Karpas-422 (cell line): ENCODE results near the gene PLEKHG4B. TPM values are rescaled to one million over a fixed set of nuclear protein-coding genes. Genes with fewer than 3 reads are reported as not detected.
A peak's percentile ranks its signal among the peaks of the same experiment; 100 is the strongest.
"Not testable (repeated sequence)": the region's sequence is repeated elsewhere in the genome, so short reads cannot be mapped to it uniquely, and the experiment has no call there.

Experiments used
- DNase-seq: peaks from one replicate; pipeline ENCODE4 v3.0.0-alpha.2; 2015
- H2AFZ ChIP-seq: fragments of 200-600 bp; sonication (generic); 2 replicates; pipeline ENCODE4 v1.6.1; 2014; ENCODE audit warnings: antibody characterized with exemption, low read length, mixed read lengths
- H3K27ac ChIP-seq: fragments of 200-600 bp; sonication (generic); 2 replicates; pipeline ENCODE4 v1.5.1; 2014; ENCODE audit warnings: mild to moderate bottlenecking, low read length, moderate library complexity
- H3K27me3 ChIP-seq: fragments of 200-600 bp; sonication (generic); 2 replicates; pipeline ENCODE4 v1.6.1; 2014; ENCODE audit warnings: low read length, mixed read lengths
- H3K36me3 ChIP-seq: fragments of 200-600 bp; sonication (generic); 2 replicates; pipeline ENCODE4 v1.6.1; 2014; ENCODE audit warnings: low read length, mixed read lengths; ENCODE audit not compliant: insufficient read depth
- H3K4me1 ChIP-seq: fragments of 200-600 bp; sonication (generic); 2 replicates; pipeline ENCODE4 v1.6.1; 2014; ENCODE audit warnings: mild to moderate bottlenecking, low read length, mixed read lengths
- H3K4me2 ChIP-seq: fragments of 200-600 bp; sonication (generic); 2 replicates; pipeline ENCODE4 v1.6.1; 2014; ENCODE audit warnings: low read length, low read depth, mild to moderate bottlenecking; ENCODE audit not compliant: poor library complexity, severe bottlenecking
- H3K4me3 ChIP-seq: fragments of 200-600 bp; sonication (generic); 2 replicates; pipeline ENCODE4 v1.5.1; 2014; ENCODE audit warnings: mild to moderate bottlenecking, antibody characterized with exemption, low read length, mixed read lengths
- H3K79me2 ChIP-seq: fragments of 200-600 bp; sonication (generic); 2 replicates; pipeline ENCODE4 v1.6.1; 2014; ENCODE audit warnings: mild to moderate bottlenecking, low read length, mixed read lengths
- H3K9ac ChIP-seq: fragments of 200-600 bp; sonication (generic); 2 replicates; pipeline ENCODE4 v1.6.0; 2014; ENCODE audit warnings: low read length
- H3K9me2 ChIP-seq: fragments of 200-600 bp; sonication (generic), shearing (Covaris generic); replicated peaks from 2 replicates; pipeline ENCODE4 v1.6.0; 2014; ENCODE audit warnings: mild to moderate bottlenecking, low read length, moderate library complexity; ENCODE audit not compliant: insufficient read depth
- H3K9me3 ChIP-seq: fragments of 300-700, 200-600 bp; sonication (generic); 2 replicates; pipeline ENCODE4 v1.6.1; 2014; ENCODE audit warnings: low read length, mixed read lengths
- H4K20me1 ChIP-seq: fragments of 200-600 bp; sonication (generic); 2 replicates; pipeline ENCODE4 v1.6.1; 2014; ENCODE audit warnings: mild to moderate bottlenecking, antibody characterized with exemption, low read length, low read depth; ENCODE audit not compliant: insufficient read depth
- total RNA-seq: library from RNA; depleted of rRNA; stranded (reverse); fragments of >200 nt; shearing (Covaris generic); gene quantifications from 2 replicates; pipeline ENCODE4 v1.2.3, GENCODE V29; 2014; ENCODE audit warnings: low replicate concordance

The PLEKHG4B gene
- total RNA-seq, 1 experiment from 2014 or later, result not detected

DNA sequence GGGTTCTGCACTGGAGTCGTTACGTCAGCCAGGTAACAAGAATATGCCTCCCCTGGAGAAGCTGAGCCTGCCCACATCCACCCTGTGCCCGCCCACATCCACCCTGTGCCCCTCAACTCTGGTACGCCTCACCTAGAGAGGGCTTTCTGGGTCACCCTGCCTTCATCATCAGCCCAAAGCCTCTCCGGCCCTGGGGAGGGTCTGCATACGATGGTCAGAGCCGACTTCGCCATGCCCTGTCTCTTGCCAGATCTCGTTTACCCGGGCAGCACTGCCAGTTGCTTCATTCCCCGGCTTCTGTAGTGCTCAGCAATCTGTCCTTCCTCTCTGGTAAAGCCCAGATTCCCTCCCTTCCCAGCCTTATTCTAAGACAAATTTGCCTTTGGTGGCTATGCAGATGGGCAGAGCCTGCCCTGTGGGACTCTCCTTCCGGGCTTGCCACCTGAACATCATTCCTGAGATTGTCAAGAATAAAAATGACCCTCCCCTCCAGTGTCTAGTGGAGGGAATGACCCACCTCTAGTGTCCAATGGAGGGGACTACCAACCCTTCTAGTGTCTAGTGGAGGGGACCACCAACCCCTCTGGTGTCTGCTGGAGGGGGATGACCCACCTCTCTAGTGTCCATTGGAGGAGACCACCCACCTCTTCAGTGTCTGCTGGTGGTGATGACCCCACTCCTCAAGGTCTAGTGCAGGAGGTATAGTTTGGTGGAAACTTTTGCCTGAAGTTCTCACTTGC, 3.4 kb downstream of the PLEKHG4B start:
- Histone ChIP-seq H3K9me2 (no peaks in the 10 kb centered on the region), H3K79me2 (no peaks in the 10 kb centered on the region), H3K9me3 (no peaks in the 10 kb centered on the region), H3K4me3 (no peak overlapping the region), H3K4me1 (no peaks in the 10 kb centered on the region), H3K27ac (no peak overlapping the region), H3K9ac (no peak overlapping the region), H3K27me3 (no peaks in the 10 kb centered on the region), H3K36me3 (no peaks in the 10 kb centered on the region), H4K20me1 (no peaks in the 10 kb centered on the region), H2AFZ (no peak overlapping the region), H3K4me2 (no peak overlapping the region)
- DNase-seq, result no peak

DNA sequence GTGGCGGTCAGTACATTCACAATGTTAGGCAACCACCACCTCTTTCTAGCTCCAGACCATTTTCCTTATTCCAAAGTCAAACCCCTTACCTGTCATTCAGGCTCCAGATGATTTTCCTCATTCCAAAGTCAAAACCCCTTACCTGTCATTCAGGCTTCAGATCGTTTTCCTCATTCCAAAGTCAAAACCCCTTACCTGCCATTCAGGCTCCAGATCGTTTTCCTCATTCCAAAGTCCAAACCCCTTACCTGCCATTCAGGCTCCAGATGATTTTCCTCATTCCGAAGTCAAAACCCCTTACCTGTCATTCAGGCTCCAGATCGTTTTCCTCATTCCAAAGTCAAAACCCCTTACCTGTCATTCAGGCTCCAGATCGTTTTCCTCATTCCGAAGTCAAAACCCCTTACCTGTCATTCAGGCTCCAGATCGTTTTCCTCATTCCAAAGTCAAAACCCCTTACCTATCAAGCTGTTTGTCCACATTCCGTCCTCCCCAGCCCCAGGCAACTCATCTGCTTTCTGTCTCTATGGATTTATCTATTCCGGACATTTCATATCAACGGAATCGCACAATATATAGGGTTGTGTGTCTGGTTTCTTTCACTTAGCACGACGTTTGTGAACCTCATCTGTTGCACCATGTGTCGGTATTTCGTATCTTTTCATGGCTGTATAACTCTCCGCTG, 5.2 kb downstream of the PLEKHG4B start:
- Histone ChIP-seq H3K79me2 (no peaks in the 10 kb centered on the region), H3K4me1 (no peaks in the 10 kb centered on the region; the same call in 1 of the 2 replicates), H2AFZ (no peak overlapping the region), H3K9ac (no peak overlapping the region), H3K27me3 (no peaks in the 10 kb centered on the region), H3K4me3 (no peak overlapping the region), H3K4me2 (no peak overlapping the region), H3K9me3 (no peaks in the 10 kb centered on the region), H3K27ac (no peak overlapping the region), H3K9me2 (no peaks in the 10 kb centered on the region), H3K36me3 (no peaks in the 10 kb centered on the region), H4K20me1 (no peaks in the 10 kb centered on the region)
- no peak for DNase-seq

DNA sequence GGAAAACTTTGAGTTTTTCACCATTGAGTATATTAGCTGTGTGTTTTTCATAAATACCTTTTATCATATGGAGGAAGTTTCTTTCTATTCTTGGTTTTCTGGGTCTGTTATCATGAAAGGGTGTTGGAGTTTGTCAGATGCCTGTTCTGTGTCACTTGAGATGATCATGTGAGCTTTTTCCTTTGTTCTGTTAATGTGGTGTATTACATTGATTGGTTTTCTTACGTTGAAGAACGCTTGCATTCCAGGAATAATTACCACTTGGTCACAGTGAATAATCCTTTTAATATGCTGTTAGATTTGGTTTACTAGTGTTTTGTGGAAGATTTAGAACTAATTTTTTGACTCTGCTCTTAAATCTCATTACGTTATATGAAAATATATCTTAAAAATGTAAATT, 7.8 kb downstream of the PLEKHG4B start:
- no peak overlapping the region for H3K27ac ChIP-seq
- no peak for DNase-seq
- no peaks in the 10 kb centered on the region for H3K79me2 ChIP-seq
- no peaks in the 10 kb centered on the region for H3K27me3 ChIP-seq
- no peaks in the 10 kb centered on the region for H3K9me3 ChIP-seq
- H3K4me2 ChIP-seq, result no peak overlapping the region
- no peak overlapping the region for H3K9ac ChIP-seq
- no peak overlapping the region for H3K4me3 ChIP-seq
- no peaks in the 10 kb centered on the region; the same call in 1 of the 2 replicates for H3K4me1 ChIP-seq
- H2AFZ ChIP-seq, result no peak overlapping the region
- H3K9me2 ChIP-seq, result no peaks in the 10 kb centered on the region
- H3K36me3 ChIP-seq, result no peaks in the 10 kb centered on the region
- H4K20me1 ChIP-seq, result no peaks in the 10 kb centered on the region

DNA sequence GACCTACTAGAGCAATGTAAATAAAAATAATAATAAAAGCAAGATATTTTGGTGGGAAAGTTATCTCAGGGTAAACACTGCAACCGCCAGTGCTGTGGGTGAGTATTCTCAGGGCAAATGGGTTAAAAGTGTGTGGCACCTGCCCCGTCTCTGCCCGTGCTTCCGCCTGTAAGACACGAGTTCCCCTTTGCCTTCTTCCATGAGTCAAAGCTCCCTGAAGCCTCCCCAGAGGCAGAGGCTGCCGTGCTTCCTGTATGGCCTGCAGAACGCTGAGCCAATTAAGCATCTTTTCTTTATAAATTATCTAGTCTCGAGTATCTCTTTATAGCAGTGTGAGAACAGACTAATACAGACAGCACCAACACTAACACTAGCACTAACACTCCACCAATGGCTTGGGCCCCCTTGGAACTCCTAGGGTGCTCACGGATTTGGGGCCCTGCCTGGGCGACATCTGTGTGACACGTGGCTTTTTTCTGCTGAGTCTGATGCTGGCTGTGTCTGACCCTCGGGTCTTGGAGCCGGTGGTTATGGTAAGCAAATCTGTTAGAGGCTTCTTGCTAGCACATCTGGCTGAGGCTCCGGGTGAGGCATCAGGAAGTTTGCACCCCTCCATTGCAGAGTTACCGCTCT, 10.6 kb downstream of the PLEKHG4B start:
- Histone ChIP-seq H3K9me3 (no peaks in the 10 kb centered on the region), H3K27ac (no peak overlapping the region), H3K4me2 (no peak overlapping the region), H3K4me1 (no peaks in the 10 kb centered on the region; the same call in 1 of the 2 replicates), H3K27me3 (no peaks in the 10 kb centered on the region), H4K20me1 (no peaks in the 10 kb centered on the region), H3K36me3 (no peaks in the 10 kb centered on the region), H3K9ac (no peak overlapping the region), H3K9me2 (no peaks in the 10 kb centered on the region), H2AFZ (no peak overlapping the region), H3K4me3 (no peak overlapping the region), H3K79me2 (no peaks in the 10 kb centered on the region)
- DNase-seq, result peak; percentile 49

DNA sequence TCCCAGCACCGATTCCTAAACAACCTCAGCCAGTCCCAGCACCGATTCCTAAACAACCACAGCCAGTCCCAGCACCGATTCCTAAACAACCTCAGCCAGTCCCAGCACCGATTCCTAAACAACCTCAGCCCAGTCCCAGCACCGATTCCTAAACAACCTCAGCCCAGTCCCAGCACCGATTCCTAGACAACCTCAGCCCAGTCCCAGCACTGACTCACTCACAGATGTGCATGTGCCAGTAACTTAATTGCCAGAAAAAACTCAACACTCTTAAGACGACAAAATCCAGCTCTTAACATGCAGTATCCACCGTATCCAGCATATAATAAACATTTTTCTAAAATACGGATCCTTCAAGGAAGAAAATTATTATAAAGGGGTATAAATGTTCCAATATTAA, 12.1 kb downstream of the PLEKHG4B start:
- not testable (repeated sequence) for H2AFZ ChIP-seq, H3K4me3 ChIP-seq, H3K36me3 ChIP-seq, H3K79me2 ChIP-seq, H3K27ac ChIP-seq, H3K9me2 ChIP-seq, H3K4me2 ChIP-seq, H3K9ac ChIP-seq, H3K4me1 ChIP-seq, H3K27me3 ChIP-seq, DNase-seq, H4K20me1 ChIP-seq, H3K9me3 ChIP-seq

DNA sequence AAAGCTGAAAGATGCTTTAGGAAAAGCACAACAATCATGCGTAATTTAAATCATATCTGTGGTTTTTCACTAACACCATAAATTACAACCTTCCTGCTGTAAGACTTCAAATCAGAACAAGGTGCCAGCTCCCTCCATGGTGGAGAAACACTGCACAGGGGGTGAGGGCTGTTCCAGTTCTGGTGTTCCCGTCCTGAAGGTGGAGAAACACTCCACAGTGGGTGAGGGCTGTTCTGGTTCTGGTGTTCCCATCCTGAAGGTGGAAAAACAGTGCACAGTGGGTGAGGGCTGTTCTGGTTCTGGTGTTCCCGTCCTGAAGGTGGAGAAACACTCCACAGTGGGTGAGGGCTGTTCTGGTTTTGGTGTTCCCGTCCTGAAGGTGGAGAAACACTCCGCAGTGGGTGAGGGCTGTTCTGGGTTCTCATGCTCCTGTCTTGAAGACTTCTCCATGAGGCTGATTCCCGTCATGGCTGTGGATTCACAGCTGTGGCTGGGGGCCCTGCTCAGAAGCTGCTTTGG, 12.9 kb downstream of the PLEKHG4B start:
- Histone ChIP-seq H4K20me1 (no peaks in the 10 kb centered on the region), H3K9me3 (no peaks in the 10 kb centered on the region), H3K9ac (no peak overlapping the region), H3K27me3 (no peaks in the 10 kb centered on the region), H3K4me3 (no peak overlapping the region), H3K36me3 (no peaks in the 10 kb centered on the region), H3K4me2 (no peak overlapping the region), H3K9me2 (no peaks in the 10 kb centered on the region), H2AFZ (no peak overlapping the region), H3K4me1 (no peaks in the 10 kb centered on the region; the same call in 1 of the 2 replicates), H3K79me2 (no peaks in the 10 kb centered on the region), H3K27ac (no peak overlapping the region)
- no peak for DNase-seq

DNA sequence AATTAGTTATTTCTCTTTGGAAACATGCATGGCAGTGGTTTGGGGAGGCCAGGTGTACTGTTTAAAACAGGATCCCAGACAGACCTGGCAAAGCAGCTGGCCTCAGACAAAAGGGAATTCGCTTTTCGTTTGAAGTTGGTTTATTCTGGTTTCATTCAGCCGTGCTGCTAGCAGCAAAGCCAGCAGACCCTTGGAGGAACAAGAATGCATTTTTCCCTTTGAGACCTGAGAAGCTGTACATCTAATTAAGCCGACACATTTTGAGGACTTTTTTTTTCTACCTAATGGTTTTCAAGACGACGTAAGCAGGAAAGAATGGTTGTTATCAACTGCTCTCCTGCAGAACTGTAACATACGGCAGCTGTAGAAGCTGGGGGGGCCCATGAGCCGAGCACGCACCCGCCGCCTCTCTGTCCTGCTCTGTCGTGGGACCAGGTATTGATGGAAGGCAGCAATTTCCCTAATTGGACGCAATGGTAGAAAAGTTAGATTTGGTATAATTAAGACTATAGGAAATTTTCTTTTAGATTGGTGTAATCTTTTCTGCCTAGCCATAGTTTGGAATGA, 13.6 kb downstream of the PLEKHG4B start:
- DNase-seq, result no peak
- no peaks in the 10 kb centered on the region for H3K27me3 ChIP-seq

DNA sequence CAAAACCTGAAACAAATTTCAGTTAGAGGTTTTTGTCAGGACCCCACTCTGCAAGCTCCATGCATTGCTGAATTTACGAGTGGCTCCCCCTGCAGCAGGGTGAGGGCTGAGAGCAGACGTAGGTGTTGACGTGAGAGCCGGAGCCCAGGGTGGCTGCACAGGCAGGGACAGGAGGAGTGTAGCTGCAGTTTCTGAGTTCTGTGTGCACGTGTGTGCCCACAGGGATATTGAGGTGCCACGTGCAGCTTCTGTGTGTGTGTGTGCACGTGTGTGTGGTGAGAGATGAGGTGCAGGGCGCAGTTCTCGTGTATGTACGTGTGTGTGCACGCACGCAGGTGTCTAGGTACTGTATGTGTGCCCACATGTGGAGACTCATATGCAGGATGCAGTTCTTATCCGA, 14.6 kb downstream of the PLEKHG4B start:
- Histone ChIP-seq H3K9me3 (no peaks in the 10 kb centered on the region), H3K4me3 (no peak overlapping the region), H3K9ac (no peak overlapping the region), H3K27me3 (no peaks in the 10 kb centered on the region), H3K9me2 (no peaks in the 10 kb centered on the region), H3K79me2 (no peaks in the 10 kb centered on the region), H3K4me2 (no peak overlapping the region), H3K4me1 (no peaks in the 10 kb centered on the region; the same call in 1 of the 2 replicates), H4K20me1 (no peaks in the 10 kb centered on the region), H3K27ac (no peak overlapping the region), H2AFZ (no peak overlapping the region), H3K36me3 (no peaks in the 10 kb centered on the region)
- no peak for DNase-seq

More for the DNA sequence above, 13.6 kb downstream of the PLEKHG4B start:
- Histone ChIP-seq H3K4me1 (no peaks in the 10 kb centered on the region; the same call in 1 of the 2 replicates), H3K9ac (no peak overlapping the region), H3K4me2 (no peak overlapping the region), H3K79me2 (no peaks in the 10 kb centered on the region), H3K9me3 (no peaks in the 10 kb centered on the region), H3K4me3 (no peak overlapping the region), H2AFZ (no peak overlapping the region), H3K27ac (no peak overlapping the region), H3K9me2 (no peaks in the 10 kb centered on the region), H4K20me1 (no peaks in the 10 kb centered on the region), H3K36me3 (no peaks in the 10 kb centered on the region)
